HCT116 (cell line): ENCODE measurements around the gene DAZAP1. TPM values are rescaled to one million over a fixed set of nuclear protein-coding genes. Genes with fewer than 3 reads are reported as not detected.

Source experiments
- ATAC-seq: fragments of 200-7000 bp; cut with Tn5 transposase; 2 replicates; pipeline ENCODE4 v1.9.1; 2020; ENCODE audit warnings: mild to moderate bottlenecking, moderate library complexity
- BruUV-seq: library from RNA; stranded (reverse); fragments of 400-500 nt; replicated peaks from 2 replicates; lab custom pipeline; 2021; lab: Mats Ljungman, UMichigan
- CTCF ChIA-PET: fragments of 300-600 bp; sonication (Branson Sonifier 250); formaldehyde crosslinking; loops from one replicate; lab custom pipeline; 2021; ENCODE audit warnings: antibody characterized with exemption; lab: Charles Lee
- POLR2A ChIA-PET: fragments of 300-600, 350-600 bp; sonication (Branson Sonifier 250); formaldehyde crosslinking; loops from one replicate; lab custom pipeline; 2021; ENCODE audit warnings: antibody characterized with exemption; lab: Charles Lee
- RAD21 ChIA-PET, 2 experiments: fragments of 300-600 bp; sonication (Branson Sonifier 250); formaldehyde crosslinking; loops; one replicate each; lab custom pipeline; 2023; ENCODE audit warnings: low total read pairs in 2 of 2; ENCODE audit not compliant: uncharacterized antibody in 2 of 2, unreplicated experiment in 2 of 2, low non-redundant PET in 1 of 2; lab: Charles Lee
- DNase-seq: peaks from one replicate; pipeline ENCODE4 v3.0.0-alpha.2; 2010; ENCODE audit warnings: low read depth, low spot score
- H2AFZ ChIP-seq: fragments of 200-600 bp; shearing (Covaris generic), sonication (generic); 2 replicates; pipeline ENCODE4 v1.6.1; 2017; ENCODE audit warnings: low read depth, mixed run types, mixed read lengths, antibody characterized with exemption, low read length; ENCODE audit not compliant: poor library complexity, severe bottlenecking
- H3K27ac ChIP-seq: 2 replicates; pipeline ENCODE4 v1.5.1; 2012; ENCODE audit warnings: low read depth, low read length
- H3K27me3 ChIP-seq: fragments of 200-600 bp; sonication (generic); 2 replicates; pipeline ENCODE4 v1.6.1; 2016; ENCODE audit warnings: mixed run types, low read length, mixed read lengths; ENCODE audit not compliant: insufficient read depth
- H3K36me3 ChIP-seq, 2 experiments: fragments of 200-500 bp in 1 of 2; fragments of 200-600 bp in 1 of 2; sonication (Bioruptor generic) in 1 of 2; sonication (generic) in 1 of 2; 2 replicates each; pipeline versions ENCODE4 v1.5.1 to v1.6.1; 2014 to 2016; ENCODE audit warnings: low read length in 2 of 2, inconsistent platforms in 1 of 2, mixed read lengths in 1 of 2, mixed run types in 1 of 2; ENCODE audit not compliant: insufficient read depth in 2 of 2, control insufficient read depth in 1 of 2
- H3K4me1 ChIP-seq, 2 experiments: fragments of 200-600 bp in 1 of 2; sonication (generic) in 1 of 2; 2 replicates each; pipeline versions ENCODE4 v1.5.1 to v1.6.1; 2012 to 2017; ENCODE audit warnings: low read length in 2 of 2, inconsistent platforms in 1 of 2, mild to moderate bottlenecking in 1 of 2, mixed read lengths in 1 of 2, mixed run types in 1 of 2, moderate library complexity in 1 of 2; ENCODE audit not compliant: insufficient read depth in 2 of 2, control insufficient read depth in 1 of 2
- H3K4me2 ChIP-seq: fragments of 200-600 bp; sonication (generic); 2 replicates; pipeline ENCODE4 v1.6.1; 2017; ENCODE audit warnings: mixed run types, low read length, mixed read lengths
- H3K4me3 ChIP-seq, 2 experiments: fragments of 200-600 bp in 1 of 2; sonication (generic) in 1 of 2; replicated peaks in 1 of 2; 2 replicates each; pipeline ENCODE4 v1.5.1; 2011 to 2016; ENCODE audit warnings: low read length in 2 of 2, control low read depth in 1 of 2, low read depth in 1 of 2, mild to moderate bottlenecking in 1 of 2, mixed read lengths in 1 of 2, mixed run types in 1 of 2
- H3K79me2 ChIP-seq: fragments of 200-600 bp; sonication (generic); 2 replicates; pipeline ENCODE4 v1.6.1; 2017; ENCODE audit warnings: mild to moderate bottlenecking, mixed run types, low read length, moderate library complexity, mixed read lengths; ENCODE audit not compliant: insufficient read depth
- H3K9ac ChIP-seq: fragments of 200-600 bp; sonication (generic); 2 replicates; pipeline ENCODE4 v1.6.1; 2016; ENCODE audit warnings: low read length, mixed read lengths
- H3K9me2 ChIP-seq: fragments of 200-600 bp; sonication (generic), shearing (Covaris generic); 2 replicates; pipeline ENCODE4 v1.6.1; 2017; ENCODE audit warnings: mixed run types, mild to moderate bottlenecking, moderate library complexity; ENCODE audit not compliant: insufficient read depth
- H3K9me3 ChIP-seq, 2 experiments: fragments of 200-500 bp in 1 of 2; fragments of 200-600 bp in 1 of 2; sonication (Bioruptor generic) in 1 of 2; sonication (generic) in 1 of 2; 2 replicates each; pipeline ENCODE4 v1.6.1; 2014 to 2017; ENCODE audit warnings: low read length in 2 of 2, mixed read lengths in 2 of 2, inconsistent platforms in 1 of 2, low read depth in 1 of 2, mild to moderate bottlenecking in 1 of 2, mixed run types in 1 of 2, moderate library complexity in 1 of 2; ENCODE audit not compliant: control insufficient read depth in 1 of 2, insufficient read depth in 1 of 2
- H4K20me1 ChIP-seq: fragments of 200-600 bp; sonication (generic), shearing (Covaris generic); 2 replicates; pipeline ENCODE4 v1.6.1; 2017; ENCODE audit warnings: mixed run types, mild to moderate bottlenecking, moderate library complexity; ENCODE audit not compliant: insufficient read depth
- CTCF ChIP-seq, 3 experiments: fragments of 200-600 bp in 1 of 3; sonication (generic) in 1 of 3; IDR thresholded peaks in 2 of 3; conservative IDR thresholded peaks in 1 of 3; 2 replicates each; pipeline ENCODE4 v1.5.1; 2012 to 2017; ENCODE audit warnings: low read depth in 2 of 3, low read length in 2 of 3, antibody characterized with exemption in 1 of 3, borderline replicate concordance in 1 of 3, control low read depth in 1 of 3, mild to moderate bottlenecking in 1 of 3, mixed read lengths in 1 of 3, mixed run types in 1 of 3, moderate library complexity in 1 of 3; ENCODE audit not compliant: insufficient read depth in 1 of 3
- EZH2 ChIP-seq: fragments of 200-600 bp; sonication (generic); IDR thresholded peaks from 2 replicates; pipeline ENCODE4 v1.6.1; 2017; ENCODE audit warnings: antibody characterized with exemption, mixed run types
- FOSL1 ChIP-seq: IDR thresholded peaks from 2 replicates; pipeline ENCODE4 v1.6.1; 2012; ENCODE audit warnings: low read depth
- POLR2A ChIP-seq: IDR thresholded peaks from 2 replicates; pipeline ENCODE4 v1.7.0; 2011; ENCODE audit warnings: borderline replicate concordance; ENCODE audit not compliant: insufficient read depth, insufficient read length; ENCODE audit errors: extremely low read depth
- RAD21 ChIP-seq: IDR thresholded peaks from 2 replicates; pipeline ENCODE4 v1.6.1; 2012; ENCODE audit warnings: low read depth, mild to moderate bottlenecking
- SRF ChIP-seq: IDR thresholded peaks from 2 replicates; pipeline ENCODE4 v1.6.1; 2012; ENCODE audit warnings: low read depth
- TCF7L2 ChIP-seq: IDR thresholded peaks from 2 replicates; pipeline ENCODE4 v1.7.0; 2011; ENCODE audit warnings: borderline replicate concordance, inconsistent platforms; ENCODE audit not compliant: insufficient read depth, insufficient read length; ENCODE audit errors: extremely low read depth
- ZFX ChIP-seq: fragments of 450-650 bp; IDR thresholded peaks from 2 replicates; pipeline ENCODE4 v1.6.1; 2017
- ZNF274 ChIP-seq: fragments of 200-500 bp; sonication (Bioruptor generic); IDR thresholded peaks from 2 replicates; pipeline ENCODE4 v1.6.1; 2014; ENCODE audit warnings: mild to moderate bottlenecking, low read depth, low read length, inconsistent platforms
- intact Hi-C: fragments of 100-400 bp; cut with micrococcal nuclease; formaldehyde crosslinking; loops from 2 replicates; pipeline ENCODE4 v1.10.0; 2022
- total RNA-seq: library from RNA; stranded (reverse); gene quantifications from one replicate; pipeline ENCODE4 v1.2.1, GENCODE V29; 2021; ENCODE audit not compliant: unreplicated experiment

Gene DAZAP1
- total RNA-seq, 1 experiment from 2014 or later: 191 TPM

- POLR2A ChIA-PET: no interaction called here
- Histone ChIP-seq H3K4me2 (no peak overlapping the region), H3K9me3 (no peaks in the 10 kb centered on the region), H3K9ac (no peak overlapping the region), H2AFZ (no peak overlapping the region), H3K4me3 (no peak overlapping the region), H3K4me1 (no peaks in the 10 kb centered on the region), H3K79me2 (no peaks in the 10 kb centered on the region), H3K9me2 (no peaks in the 10 kb centered on the region), H3K27ac (no peak overlapping the region), H3K27me3 (no peaks in the 10 kb centered on the region), H4K20me1 (no peaks in the 10 kb centered on the region), H3K36me3 (peaks cover 11 to 21% of the 10 kb centered on the region in 2 experiments; a peak in 3 of 4 replicates)
- CTCF ChIA-PET: interaction anchor here (0.9 kb wide), 1 partner anchor 12 kb away, joined by 3 read pairs; no protein-coding TSS in a partner anchor
- BruUV-seq: no TSS peak
- no peak for TF ChIP-seq POLR2A
- TF ChIP-seq ZFX: no peak
- TF ChIP-seq RAD21: no peak
- TF ChIP-seq ZNF274: no peak
- TF ChIP-seq SRF: no peak
- TF ChIP-seq EZH2: no peak
- no peak for TF ChIP-seq FOSL1
- TF ChIP-seq TCF7L2: no peak
- no peak for TF ChIP-seq CTCF (IDR thresholded peaks at IDR 0.05 in 2 of 3, conservative IDR thresholded peaks at IDR 0.05 in 1 of 3; ENCODE audit: borderline replicate concordance in 1 of 3, insufficient read depth in 1 of 3, low read depth in 2 of 3, low read length in 2 of 3)
- no peak for ATAC-seq
- intact Hi-C loops: no loop called here
- RAD21 ChIA-PET: interaction anchor here in 1 of 2 experiments (0.7 kb wide), 1 partner anchor 381 kb away, joined by 6 read pairs; no protein-coding TSS in a partner anchor
- DNase-seq: no peak
These were observed 31.0 kb upstream of the DAZAP1 start for GRCh38 chr19:1376415-1376805.
